Uterus (tissue), 2 donors: ENCODE measurements around the gene SRPRA.

Experiments used
- CTCF ChIP-seq, 4 experiments: fragments of 200-600 bp in 2 of 4; fragments of 450-650 bp in 2 of 4; sonication (generic) in 2 of 4; IDR thresholded peaks; one replicate each; pipeline ENCODE4 v1.5.1; 2016 to 2019; ENCODE audit warnings: antibody characterized with exemption in 4 of 4, mild to moderate bottlenecking in 2 of 4, moderate library complexity in 1 of 4
- POLR2A ChIP-seq, 2 donors: fragments of 450-650 bp; IDR thresholded peaks; one replicate each; pipeline ENCODE4 v1.6.1; 2016; ENCODE audit warnings: antibody characterized with exemption in 2 of 2, mild to moderate bottlenecking in 1 of 2, moderate library complexity in 1 of 2

GRCh38 chr11:126304457-126305075 is 35.9 kb upstream of the SRPRA start:
- TF ChIP-seq CTCF (IDR thresholded peaks at IDR 0.05) (no peak), POLR2A (IDR thresholded peaks at IDR 0.05) (no peak)
